GOT3 (cell line): ENCODE data around the gene CD300LD.

Experiments
- DNase-seq: peaks from one replicate; lab custom pipeline; 2025; ENCODE audit warnings: mixed read lengths; lab: John Stamatoyannopoulos, UW

CD300LD gene

GRCh38 chr17:74543891-74544760, 48.0 kb downstream of the CD300LD start:
- no peak for DNase-seq

GRCh38 chr17:74543406-74543805, 48.7 kb downstream of the CD300LD start:
- DNase-seq = no peak

GRCh38 chr17:74542727-74543383, 49.2 kb downstream of the CD300LD start:
- DNase-seq = no peak

GRCh38 chr17:74542166-74542565, 49.9 kb downstream of the CD300LD start:
- DNase-seq = no peak

GRCh38 chr17:74541176-74542111, 50.6 kb downstream of the CD300LD start:
- DNase-seq = no peak

- no peak for DNase-seq
Observed at GRCh38 chr17:74539281-74539820, 52.7 kb downstream of the CD300LD start.

- no peak for DNase-seq
Observed at GRCh38 chr17:74536890-74537289, 55.2 kb downstream of the CD300LD start.

GRCh38 chr17:74532115-74532514, 60.0 kb downstream of the CD300LD start:
- no peak for DNase-seq

- no peak for DNase-seq
Observed at GRCh38 chr17:74531231-74531761, 60.8 kb downstream of the CD300LD start, which contains the start of gene CD300LB. TSS of gene CD300LB (minus strand) at chr17:74531475. CDS start at chr17:74531350, 125 bp downstream.

GRCh38 chr17:74530831-74531150, 61.3 kb downstream of the CD300LD start:
- DNase-seq = no peak
